Subcutaneous abdominal adipose tissue (tissue), 5 donors: ENCODE results near the gene SNRK.

Source experiments
- H3K27ac ChIP-seq: one replicate; pipeline ENCODE4 v1.7.0; 2013; ENCODE audit warnings: low read depth, mild to moderate bottlenecking, inconsistent platforms, low read length, moderate library complexity
- H3K27me3 ChIP-seq, 5 donors: one replicate each; pipeline ENCODE4 v1.7.0; 2013; ENCODE audit warnings: low read length in 5 of 5, inconsistent platforms in 1 of 5; ENCODE audit not compliant: control insufficient read depth in 5 of 5, insufficient read depth in 4 of 5
- H3K36me3 ChIP-seq, 5 donors: one replicate each; pipeline ENCODE4 v1.7.0; 2013; ENCODE audit warnings: low read length in 5 of 5; ENCODE audit not compliant: control insufficient read depth in 5 of 5, insufficient read depth in 5 of 5
- H3K4me1 ChIP-seq, 5 donors: one replicate each; pipeline ENCODE4 v1.7.0; 2013; ENCODE audit warnings: low read length in 5 of 5, mild to moderate bottlenecking in 3 of 5, moderate library complexity in 1 of 5; ENCODE audit not compliant: control insufficient read depth in 5 of 5, insufficient read depth in 5 of 5
- H3K4me3 ChIP-seq, 5 donors: one replicate each; pipeline ENCODE4 v1.7.0; 2013; ENCODE audit warnings: low read length in 5 of 5, low read depth in 1 of 5
- H3K9ac ChIP-seq, 5 donors: one replicate each; pipeline ENCODE4 v1.7.0; 2013; ENCODE audit warnings: low read length in 5 of 5, mild to moderate bottlenecking in 4 of 5, moderate library complexity in 3 of 5
- H3K9me3 ChIP-seq, 5 donors: one replicate each; pipeline ENCODE4 v1.7.0; 2013; ENCODE audit warnings: low read length in 5 of 5; ENCODE audit not compliant: control insufficient read depth in 5 of 5
- donor health status: healthy.
- donor health status: healthy.
- donor health status: healthy.
- donor health status: healthy.
- donor health status: healthy.

Gene SNRK

DNA sequence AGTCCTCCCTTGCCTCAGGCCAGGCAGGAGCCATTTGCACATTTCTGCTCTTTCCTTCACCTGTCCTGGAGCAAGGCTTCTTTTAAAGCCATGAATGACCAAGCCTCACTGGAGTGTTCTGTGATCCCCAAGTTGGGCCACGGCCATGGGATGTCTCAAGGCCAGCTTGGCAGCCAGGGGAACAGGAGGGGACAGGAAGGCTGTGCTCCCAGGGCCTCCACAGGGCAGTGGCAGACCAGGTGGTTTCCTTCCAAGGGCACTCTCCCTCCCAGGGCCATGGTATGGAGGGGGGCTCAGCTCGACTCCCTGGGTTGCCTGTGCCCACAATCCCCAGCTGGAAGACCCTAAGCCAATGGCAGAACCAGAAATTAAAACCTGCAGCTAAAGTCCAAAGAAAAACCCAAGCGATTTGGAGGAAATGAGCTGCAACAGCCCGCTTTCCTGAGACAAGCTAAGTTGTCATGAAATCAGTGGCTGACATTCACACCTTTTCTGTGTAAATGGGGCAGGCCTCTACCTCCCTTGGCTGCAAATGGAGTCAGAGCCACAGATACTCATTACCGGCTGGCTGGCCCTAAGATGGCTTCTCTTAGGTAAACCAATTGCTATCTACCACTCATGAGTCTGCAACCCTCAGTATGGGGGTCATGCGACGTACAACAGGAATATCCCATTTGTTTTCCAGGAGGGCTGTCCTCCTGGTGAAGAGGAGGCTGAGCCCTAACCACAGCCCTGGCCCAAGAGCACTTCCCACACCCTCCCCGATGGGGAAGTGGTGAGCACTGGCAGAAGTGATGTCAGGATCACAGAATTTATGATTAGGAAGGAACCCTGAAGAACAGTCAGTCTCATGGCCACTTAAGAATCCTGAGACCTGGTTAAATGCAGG lies 83.3 kb downstream of the SNRK start:
- peaks cover 0 to 14% (median 4%) of the 10 kb centered on the region in 5 donors for H3K36me3 ChIP-seq
- H3K4me1 ChIP-seq = peaks cover 8 to 24% (median 17%) of the 10 kb centered on the region in 5 donors

DNA sequence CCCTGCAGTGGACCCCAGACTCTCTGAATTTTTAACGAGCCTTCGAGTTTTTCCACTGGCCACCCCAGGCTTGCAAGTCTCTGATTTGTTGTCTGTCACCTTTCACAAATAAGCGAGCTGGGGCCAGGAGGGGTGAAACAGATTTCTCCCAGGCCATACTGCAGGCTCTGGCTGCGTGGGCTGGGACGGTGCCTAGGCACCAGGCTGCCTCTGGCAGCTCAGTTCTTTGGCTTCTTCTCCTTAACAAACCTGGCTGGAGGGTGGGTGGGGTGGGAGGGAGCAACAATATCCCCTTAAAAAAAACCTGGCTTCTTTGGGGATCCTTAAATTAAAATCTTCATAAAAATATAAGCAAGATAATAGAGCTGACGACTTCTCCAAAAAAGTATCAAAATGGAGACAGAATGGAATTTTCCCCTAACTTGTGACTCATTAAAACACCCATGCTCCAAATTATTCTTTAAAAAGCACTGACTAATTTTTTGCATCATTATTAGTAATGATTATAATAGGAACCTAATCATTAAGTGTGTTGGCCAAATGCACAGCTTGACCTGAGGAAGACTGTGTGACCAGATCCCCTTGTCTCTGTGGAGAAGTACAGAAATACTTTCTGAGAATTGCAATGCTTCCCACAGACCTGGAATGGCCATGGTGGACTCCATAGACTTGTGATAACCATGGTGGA lies 84.1 kb downstream of the SNRK start:
- no peak overlapping the region for H3K27ac ChIP-seq

More for the DNA sequence above, 83.3 kb downstream of the SNRK start:
- Histone ChIP-seq H3K27ac (no peak overlapping the region), H3K9ac (no peak overlapping the region), H3K9me3 (no peaks in the 10 kb centered on the region), H3K4me3 (no peak overlapping the region), H3K27me3 (no peaks in the 10 kb centered on the region)

DNA sequence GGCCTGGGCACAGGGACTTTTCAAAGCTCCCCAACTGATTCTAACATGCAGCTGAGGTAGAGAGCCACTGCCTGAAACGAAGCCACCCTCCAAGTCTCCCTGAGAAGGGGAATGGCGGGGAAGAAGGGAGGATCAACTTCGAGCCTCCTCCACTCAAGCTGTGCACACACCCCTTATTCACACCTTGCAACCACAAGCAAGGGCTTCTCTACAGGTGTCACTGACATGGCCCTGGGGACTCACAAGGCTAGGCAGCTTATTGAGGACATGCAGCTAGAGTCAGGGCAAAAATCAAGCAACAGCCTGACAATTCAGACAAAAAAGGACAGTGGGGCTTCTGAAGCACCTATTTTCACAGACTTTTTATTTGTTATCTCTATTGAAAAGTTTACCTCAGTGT lies 85.2 kb downstream of the SNRK start:
- Histone ChIP-seq H3K4me1 (peaks cover 3 to 11% (median 7%) of the 10 kb centered on the region in 5 donors), H3K27me3 (no peaks in the 10 kb centered on the region), H3K27ac (no peak overlapping the region), H3K36me3 (no peaks in the 10 kb centered on the region), H3K9ac (no peak overlapping the region), H3K4me3 (no peak overlapping the region), H3K9me3 (no peaks in the 10 kb centered on the region)

More for the DNA sequence above, 84.1 kb downstream of the SNRK start:
- Histone ChIP-seq H3K4me3 (no peak overlapping the region), H3K9ac (no peak overlapping the region), H3K4me1 (peaks cover 8 to 21% (median 17%) of the 10 kb centered on the region in 5 donors), H3K9me3 (no peaks in the 10 kb centered on the region), H3K36me3 (peaks cover 0 to 6% (median 4%) of the 10 kb centered on the region in 5 donors), H3K27me3 (no peaks in the 10 kb centered on the region)

DNA sequence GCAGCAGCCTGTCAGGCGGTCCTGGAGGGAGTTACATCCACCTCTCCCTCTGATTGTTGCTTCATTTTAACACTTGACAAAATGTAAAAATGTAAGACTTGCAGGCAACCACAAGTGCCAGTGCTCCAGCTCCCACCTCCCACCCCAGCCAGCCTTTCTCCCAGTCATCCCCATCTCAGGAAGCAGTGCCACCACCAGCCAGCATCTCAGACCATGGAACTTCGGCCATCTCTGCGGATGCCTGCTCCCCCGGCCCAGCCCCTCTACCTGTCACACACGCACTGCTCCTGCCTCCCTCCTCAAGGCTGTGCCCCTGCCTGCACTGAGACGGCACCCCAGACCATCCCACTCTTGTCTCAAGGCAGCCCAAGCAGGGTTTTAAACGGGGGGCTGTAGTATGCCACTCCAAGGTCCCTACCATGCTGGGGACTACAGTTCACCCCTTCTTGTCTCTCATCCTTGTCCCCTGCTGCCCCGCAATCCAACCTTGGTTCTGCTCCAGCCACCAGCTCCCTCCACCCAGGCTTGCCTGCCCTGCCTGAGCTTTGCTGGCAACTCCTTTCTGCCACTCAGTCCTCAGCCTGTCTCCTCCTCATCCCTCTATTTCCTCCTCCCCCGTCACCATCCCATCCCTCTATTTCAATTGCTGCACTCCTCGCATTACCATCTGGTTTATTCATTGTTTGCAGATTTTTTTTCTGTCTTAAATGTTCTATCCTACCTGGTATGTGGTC lies 85.8 kb downstream of the SNRK start:
- Histone ChIP-seq H3K4me3 (no peak overlapping the region), H3K4me1 (peaks cover under 1 to 4% (median under 1%) of the 10 kb centered on the region in 5 donors)

DNA sequence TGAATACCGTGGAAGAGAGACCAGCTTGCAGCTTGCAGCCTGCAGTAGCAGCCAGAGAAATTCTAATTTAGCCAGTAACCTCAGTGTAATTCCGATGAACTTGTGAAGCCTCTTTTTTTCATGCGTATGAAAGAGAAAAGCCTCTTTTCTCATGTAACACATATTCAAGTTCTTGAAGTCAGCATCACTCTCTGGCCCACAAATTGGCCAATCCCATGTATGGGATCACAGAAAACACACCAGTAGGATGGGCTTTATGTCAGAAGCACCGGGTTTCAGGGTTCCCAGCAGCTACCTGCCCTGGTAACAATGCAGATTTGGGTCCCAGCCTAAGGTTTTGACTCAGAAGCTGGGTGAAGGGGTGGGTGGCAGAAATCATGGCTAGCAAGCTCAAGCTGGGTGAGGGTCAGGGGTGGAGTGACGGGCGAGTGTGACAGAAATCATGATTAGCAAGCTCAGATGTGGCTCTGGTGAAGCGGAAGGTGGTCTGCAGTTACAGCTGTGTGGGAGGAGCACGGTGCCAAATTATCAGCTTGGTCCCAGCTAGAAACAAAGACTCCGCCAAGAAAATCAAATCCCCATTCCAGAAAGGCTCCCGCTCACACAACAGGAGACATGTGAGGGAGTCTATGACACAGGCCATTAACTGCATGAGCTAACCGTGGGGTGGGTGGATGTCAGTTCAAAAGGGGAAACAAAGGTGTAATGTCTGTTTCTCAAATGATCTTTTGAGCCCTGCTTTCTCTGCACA lies 86.6 kb downstream of the SNRK start:
- H3K4me1 ChIP-seq = peaks cover 0 to 7% (median 3%) of the 10 kb centered on the region in 5 donors
- H3K4me3 ChIP-seq = no peak overlapping the region
- H3K27ac ChIP-seq = no peak overlapping the region
- no peaks in the 10 kb centered on the region for H3K27me3 ChIP-seq
- no peaks in the 10 kb centered on the region for H3K9me3 ChIP-seq
- no peaks in the 10 kb centered on the region for H3K36me3 ChIP-seq
- H3K9ac ChIP-seq = no peak overlapping the region

More for the DNA sequence above, 85.8 kb downstream of the SNRK start:
- H3K36me3 ChIP-seq = no peaks in the 10 kb centered on the region
- no peaks in the 10 kb centered on the region for H3K9me3 ChIP-seq
- H3K9ac ChIP-seq = no peak overlapping the region
- no peaks in the 10 kb centered on the region for H3K27me3 ChIP-seq
- H3K27ac ChIP-seq = no peak overlapping the region

DNA sequence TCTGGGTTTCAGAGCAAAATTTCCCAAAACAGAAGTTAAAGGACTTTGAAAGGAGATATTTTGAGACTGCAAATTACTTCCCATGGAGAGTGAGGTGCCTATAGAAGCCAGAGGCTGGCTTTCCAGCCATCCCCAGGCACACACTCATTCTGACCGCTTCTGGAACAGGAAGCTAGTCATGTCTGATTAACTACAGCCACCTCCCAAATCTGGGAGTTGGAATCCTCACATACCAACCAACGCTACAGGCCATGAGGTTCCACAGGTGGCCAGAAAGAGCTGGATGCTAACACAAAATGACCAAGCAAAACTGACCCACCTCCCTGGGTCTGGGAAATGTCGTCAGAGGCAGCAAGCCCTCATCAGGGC lies 87.2 kb downstream of the SNRK start:
- H3K27me3 ChIP-seq = no peaks in the 10 kb centered on the region
- no peak overlapping the region for H3K4me3 ChIP-seq
- H3K27ac ChIP-seq = no peak overlapping the region
- H3K9me3 ChIP-seq = no peaks in the 10 kb centered on the region
- no peaks in the 10 kb centered on the region for H3K36me3 ChIP-seq
- no peak overlapping the region for H3K9ac ChIP-seq
- peaks cover 0 to 12% (median 9%) of the 10 kb centered on the region in 5 donors for H3K4me1 ChIP-seq

DNA sequence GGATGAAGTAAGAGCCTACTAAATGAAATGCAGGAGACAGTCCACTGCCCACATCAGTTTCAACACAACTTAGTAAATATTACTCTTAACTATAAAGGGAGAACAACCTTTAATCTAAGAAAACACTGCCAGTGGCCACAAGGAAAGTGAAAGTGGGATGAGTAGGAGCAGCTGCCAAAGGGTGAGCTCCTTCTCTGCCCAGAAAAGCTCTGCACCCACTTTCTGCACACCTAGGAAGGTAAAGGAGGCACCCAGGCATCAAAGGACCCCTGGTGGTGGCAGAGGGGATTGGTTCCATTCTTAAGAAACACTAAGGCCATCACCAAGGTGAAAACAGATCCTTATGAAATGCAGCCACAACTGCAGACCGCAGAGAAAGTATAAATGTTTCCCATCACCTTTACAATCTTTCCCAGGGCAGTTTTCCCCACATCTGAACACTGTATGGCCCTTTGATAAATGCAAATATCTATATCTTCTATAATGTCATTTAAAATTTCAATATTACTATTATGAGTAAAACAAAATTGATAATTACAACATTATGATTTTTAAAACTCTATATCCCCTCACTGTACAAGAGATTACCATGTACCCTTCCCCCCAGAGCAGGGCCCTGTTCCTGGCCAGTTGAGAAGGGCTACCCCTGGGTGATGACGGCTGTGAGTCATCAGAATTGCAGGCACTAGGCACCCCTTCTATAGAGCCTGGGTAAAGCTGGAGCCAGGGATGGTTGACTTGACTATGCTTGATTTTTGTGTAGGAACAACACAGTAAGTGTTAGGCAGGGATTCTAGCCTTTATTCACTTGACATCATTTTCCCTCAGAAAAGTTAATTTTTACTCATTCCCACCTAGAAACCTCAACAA lies 92.0 kb downstream of the SNRK start:
- no peak overlapping the region for H3K9ac ChIP-seq
- H3K4me3 ChIP-seq = no peak overlapping the region
- peaks cover 0 to 23% (median 15%) of the 10 kb centered on the region in 5 donors for H3K4me1 ChIP-seq
- no peaks in the 10 kb centered on the region for H3K27me3 ChIP-seq
- no peaks in the 10 kb centered on the region for H3K9me3 ChIP-seq
- no peak overlapping the region for H3K27ac ChIP-seq
- no peaks in the 10 kb centered on the region for H3K36me3 ChIP-seq

DNA sequence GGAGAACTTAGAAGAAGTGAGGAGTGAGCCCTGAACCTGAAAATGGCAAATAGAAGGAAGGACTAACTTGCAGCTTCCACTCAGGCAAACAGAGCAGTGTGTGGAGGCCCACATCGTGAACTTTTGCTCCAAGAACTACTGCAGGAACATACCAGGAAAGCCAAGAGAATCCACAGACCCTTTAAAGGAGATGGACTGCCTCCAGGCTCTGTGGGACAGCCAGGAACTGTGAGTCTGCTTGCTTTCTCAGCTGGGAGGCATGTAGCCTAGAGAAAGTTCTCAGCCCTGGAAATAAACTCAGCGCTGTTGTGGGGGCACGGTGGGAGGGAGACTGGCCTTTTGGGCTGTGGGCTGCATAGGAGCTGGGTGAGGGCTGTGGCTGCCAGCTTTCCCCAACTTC lies 93.0 kb downstream of the SNRK start:
- no peaks in the 10 kb centered on the region for H3K36me3 ChIP-seq
- H3K9ac ChIP-seq = no peak overlapping the region
- no peak overlapping the region for H3K27ac ChIP-seq
- no peaks in the 10 kb centered on the region for H3K9me3 ChIP-seq
- no peaks in the 10 kb centered on the region for H3K27me3 ChIP-seq
- peaks cover 0 to 23% (median 15%) of the 10 kb centered on the region in 5 donors for H3K4me1 ChIP-seq
- no peak overlapping the region for H3K4me3 ChIP-seq

DNA sequence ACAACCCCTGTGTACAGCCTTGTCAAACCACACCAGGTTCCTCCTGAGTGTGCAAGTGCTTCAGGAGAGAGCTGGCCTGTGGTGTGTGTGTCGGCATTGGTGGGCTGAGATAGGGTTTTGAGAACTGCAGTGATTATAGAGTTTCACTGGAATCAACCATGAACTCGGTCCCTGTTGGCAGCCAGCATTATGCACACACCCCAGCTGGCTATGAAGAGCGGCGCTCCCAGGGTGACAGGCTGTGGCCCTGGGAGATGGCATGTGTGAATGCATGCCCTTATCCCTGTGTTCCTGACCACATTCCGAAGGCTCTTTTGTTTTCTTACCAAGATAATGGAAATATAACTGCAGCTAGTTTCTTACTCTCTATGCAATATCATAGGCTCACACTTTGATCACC lies 101.8 kb downstream of the SNRK start:
- Histone ChIP-seq H3K4me1 (peaks cover 8 to 40% (median 26%) of the 10 kb centered on the region in 5 donors), H3K36me3 (no peaks in the 10 kb centered on the region), H3K27ac (peak overlapping the region; percentile 59), H3K9me3 (peaks cover 0 to 7% (median 0%) of the 10 kb centered on the region in 5 donors), H3K9ac (no peak overlapping the region), H3K27me3 (no peaks in the 10 kb centered on the region), H3K4me3 (no peak overlapping the region)
